GM19025 (cell line): ENCODE data around the gene TLE2.
"Not testable (repeated sequence)": the region's sequence is repeated elsewhere in the genome, so short reads cannot be mapped to it uniquely, and the experiment has no call there.

Experiments used
- ATAC-seq: cut with Tn5 transposase; IDR thresholded peaks from one replicate; pipeline ENCODE4 v1.9.1; 2021; ENCODE audit warnings: mild to moderate bottlenecking, low read depth, moderate library complexity; ENCODE audit not compliant: unreplicated experiment

TLE2 gene

DNA sequence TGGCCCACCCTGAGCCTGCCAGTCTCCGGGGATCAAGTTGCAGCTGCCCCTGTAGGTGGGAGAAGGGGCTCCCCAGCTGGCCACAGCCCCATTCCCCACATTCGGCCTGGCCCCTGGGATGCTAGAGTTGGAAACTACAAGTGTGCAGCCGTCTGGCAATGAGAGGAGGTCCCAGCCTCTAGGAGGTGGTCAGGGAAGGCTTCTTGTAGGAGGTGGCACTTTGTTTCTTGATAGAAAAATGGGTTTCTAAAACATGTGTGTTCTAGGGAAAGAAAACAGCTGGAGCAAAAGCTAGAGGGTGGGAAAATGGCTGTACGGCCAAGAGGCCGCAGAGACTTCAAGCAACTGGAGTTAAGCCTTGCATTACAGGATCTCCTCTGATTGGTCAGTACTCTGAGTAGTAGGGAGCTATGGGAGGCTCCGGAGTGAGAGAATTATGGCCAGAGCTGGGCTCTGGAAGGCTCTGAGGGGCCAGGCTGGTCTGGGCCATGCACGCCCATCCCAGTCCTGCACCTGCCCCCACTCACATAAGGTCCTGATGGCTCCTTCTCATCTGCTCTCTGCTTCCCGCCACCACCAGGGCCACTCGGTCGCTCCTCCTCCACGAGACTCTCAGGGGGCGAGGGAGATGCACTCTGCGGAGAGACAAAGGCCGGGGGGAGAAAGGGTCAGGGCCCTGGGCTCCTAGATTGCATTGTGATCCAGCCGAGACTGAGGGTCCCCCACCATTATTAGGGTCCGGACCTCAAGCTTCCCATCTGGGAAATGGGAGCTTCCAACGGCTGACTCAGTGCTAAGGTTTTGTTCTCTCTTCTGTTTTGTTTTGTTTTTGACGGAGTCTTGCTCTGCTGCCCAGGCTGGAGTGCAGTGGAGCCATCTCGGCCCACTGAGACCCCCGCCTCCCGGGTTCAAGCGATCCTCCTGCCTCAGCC is 13.7 kb downstream of the TLE2 start:
- ATAC-seq = no peak

DNA sequence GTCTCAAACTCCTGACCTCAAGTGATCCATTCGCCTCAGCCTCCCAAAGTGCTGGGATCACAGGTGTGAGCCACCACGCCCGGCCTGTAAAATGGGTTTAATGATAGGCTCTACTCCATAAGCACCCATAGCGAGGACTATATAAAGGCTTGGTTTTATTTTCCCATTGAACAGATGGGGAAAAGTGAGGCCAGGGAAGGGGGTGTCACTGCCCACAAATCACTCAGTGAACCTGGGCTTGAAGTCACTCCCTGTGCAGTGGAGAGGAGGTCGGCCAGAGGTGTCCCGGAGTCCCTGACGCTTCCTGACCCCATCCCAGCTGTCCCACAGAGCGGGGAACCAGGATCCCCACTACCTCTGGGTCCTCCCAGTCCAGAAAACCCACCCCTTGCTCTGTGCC is 14.9 kb downstream of the TLE2 start:
- no peak for ATAC-seq

DNA sequence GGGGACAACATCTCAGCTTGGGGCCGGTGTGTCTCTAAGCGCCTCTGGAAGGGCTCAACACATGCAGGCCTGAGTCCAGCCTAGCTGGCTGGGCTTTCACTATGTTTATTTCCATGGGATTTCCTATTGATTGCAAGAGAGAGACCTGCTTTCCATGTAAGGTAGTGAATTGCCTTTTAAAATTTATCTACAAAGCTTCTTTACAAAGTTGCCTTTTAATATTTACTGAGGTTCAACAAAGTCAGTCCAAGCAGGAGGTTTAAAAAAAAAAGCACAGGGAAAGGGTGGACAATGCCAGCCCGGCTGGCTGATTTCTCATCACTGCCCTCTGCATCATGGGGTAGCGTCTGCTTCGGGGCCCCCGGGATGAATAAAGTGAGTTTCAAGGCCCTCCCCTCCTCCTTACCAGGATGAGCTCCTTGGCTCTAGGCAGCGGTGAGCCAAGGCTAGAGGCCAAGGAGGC is 15.8 kb downstream of the TLE2 start:
- no peak for ATAC-seq

DNA sequence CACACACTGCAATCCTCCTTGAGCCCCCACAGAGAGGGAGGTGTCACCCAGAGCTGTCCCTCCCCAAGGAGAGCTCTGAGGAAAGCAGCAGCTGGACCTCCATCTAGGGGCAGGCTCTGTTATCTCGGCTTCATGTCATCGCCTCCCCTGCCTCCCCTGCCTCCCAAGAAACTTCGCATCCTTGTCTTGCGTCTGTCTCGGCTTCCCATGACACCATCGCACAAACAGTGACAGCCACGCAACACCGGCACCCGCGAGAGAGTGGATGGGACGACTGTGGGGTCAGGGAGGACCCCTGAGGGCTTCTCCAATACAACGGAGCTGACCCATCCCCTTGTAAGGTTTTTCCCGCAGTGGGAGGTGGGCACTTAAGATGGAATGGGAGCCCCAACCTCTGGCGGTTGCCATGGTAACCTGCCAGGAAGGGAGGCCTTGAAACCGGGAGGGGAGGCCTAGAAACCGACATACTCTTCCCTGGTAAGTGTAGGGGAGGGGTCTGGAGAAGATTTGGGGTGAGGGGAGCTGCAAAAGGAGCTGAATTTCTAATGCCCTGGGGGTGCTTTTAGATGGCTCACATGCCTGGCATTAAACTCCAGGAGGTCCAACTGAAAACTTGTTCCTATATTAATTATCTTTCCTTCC is 16.3 kb downstream of the TLE2 start:
- no peak for ATAC-seq

DNA sequence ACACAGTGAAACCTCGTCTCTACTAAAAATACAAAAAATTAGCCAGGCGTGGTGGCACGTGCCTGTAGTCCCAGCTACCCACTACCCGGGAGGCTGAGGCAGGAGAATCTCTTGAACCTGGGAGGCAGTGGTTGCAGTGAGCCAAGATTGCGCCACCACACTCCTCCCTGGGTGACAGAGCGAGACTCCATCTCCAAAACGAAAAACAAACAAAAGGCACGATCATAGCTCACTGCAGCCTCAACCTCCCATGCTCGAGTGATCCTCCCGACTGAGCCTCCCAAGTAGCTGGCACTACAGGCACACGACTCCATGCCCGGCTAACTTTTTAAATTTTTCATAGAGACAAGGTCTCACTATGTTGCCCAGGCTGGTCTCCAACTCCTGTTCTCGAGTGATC is 17.0 kb downstream of the TLE2 start:
- not testable (repeated sequence) for ATAC-seq

DNA sequence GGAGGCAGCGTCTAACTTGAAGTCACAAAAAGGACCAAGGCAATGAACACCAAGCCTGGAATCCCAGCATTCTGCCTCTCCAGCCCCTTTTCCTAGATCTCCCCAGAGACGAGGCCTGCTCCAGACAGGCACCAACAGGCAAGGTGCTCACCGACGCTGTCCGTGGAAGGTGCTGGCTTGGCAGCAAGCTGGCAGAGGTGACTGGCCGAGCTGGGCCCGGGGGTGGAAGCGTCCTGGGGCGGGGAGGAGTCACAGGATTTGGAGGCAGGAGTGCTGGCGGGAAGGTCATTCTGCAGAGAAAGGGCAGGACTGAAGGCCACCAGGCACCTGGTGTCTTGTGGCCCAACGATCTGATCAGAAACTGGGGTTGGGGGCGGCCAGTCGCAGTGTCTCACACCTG is 18.2 kb downstream of the TLE2 start:
- ATAC-seq = no peak

DNA sequence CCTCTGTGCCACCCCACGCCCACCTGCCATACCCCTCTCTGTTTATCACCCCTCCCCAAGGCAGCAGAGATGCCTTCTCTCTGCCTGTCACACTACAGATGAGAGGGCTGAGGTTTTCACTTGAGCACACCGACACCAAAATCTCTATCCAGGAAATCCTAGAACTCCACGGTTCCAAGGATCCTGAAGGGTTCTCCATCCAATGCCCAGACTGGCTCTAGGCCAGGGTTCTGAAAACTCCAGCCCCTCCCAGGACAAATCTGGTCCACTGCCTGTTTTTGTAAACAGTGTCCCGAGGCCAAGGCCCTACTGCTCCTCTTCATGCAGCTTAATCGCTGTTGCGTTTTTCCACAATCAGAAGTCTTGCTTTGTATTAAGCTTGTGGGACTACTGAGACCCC is 20.1 kb downstream of the TLE2 start:
- ATAC-seq = no peak

DNA sequence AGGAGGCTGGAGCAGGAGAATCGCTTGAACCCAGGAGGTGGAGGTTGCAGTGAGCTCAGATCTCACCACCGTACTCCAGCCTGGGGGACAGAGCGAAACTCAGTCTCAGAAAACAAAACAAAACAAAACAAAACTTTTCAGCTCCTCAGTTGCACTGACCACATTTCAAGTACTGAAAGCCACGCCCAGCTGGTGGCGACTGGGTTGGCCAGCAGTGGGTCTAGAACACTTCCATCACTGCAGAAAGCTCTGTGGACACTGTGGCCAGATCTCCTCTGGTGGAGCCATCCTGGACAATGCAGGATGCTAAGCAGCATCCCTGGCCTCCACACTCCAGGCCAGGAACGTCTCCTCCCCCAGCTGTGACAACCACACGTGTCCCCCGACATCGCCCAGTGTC is 21.1 kb downstream of the TLE2 start:
- no peak for ATAC-seq

DNA sequence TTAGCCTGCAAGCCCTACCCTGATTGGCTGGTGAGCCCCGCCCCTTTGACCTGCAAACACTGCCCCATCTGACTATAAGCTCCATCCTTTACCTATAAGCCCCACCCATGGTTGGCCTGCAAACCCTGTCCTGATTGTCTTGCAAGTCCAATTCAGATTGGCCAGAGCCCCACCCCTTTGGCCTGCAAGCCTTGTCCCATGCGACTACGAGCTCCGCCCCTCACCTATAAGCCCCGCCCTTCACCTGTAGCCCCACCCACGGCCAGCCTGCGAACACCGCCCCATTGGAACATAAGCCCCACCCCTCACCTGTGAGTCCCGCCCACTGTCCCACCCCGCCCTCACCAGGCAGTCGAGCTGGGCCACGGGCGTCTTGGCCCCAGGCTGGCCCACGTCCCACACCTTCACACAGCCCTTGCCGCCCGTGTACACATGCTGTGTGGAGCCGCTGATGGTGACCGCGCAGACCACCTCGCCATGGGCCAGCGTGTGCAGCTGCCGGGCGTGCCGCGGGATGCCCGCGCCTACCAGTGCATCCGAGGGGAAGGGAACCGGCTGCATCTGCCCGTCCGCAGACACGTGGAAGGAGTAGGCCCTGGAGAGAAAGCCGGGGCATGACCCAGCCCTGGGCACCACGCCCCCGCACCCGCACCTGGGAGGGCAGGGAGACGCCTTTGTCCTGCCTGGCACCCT is 22.9 kb downstream of the TLE2 start:
- no peak for ATAC-seq

DNA sequence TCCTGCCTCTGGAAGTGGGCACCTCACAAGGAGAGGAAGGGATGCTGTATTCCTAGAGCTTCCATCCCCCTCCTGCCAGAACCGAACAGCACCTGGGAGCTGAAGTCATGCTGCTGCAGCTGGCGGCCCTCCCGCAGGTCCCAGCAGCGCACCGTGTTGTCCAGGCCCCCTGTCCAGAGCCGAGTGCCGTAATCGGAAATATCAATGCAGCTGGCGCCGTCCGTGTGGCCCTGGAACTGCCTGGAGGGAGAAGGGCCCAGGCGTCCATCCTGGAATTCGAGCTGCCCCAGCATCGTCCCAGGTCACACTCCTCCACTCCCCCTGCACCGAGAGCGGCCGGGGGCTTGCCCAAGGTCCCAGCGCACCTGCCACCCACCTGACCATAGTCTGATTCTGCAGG is 23.7 kb downstream of the TLE2 start:
- no peak for ATAC-seq

DNA sequence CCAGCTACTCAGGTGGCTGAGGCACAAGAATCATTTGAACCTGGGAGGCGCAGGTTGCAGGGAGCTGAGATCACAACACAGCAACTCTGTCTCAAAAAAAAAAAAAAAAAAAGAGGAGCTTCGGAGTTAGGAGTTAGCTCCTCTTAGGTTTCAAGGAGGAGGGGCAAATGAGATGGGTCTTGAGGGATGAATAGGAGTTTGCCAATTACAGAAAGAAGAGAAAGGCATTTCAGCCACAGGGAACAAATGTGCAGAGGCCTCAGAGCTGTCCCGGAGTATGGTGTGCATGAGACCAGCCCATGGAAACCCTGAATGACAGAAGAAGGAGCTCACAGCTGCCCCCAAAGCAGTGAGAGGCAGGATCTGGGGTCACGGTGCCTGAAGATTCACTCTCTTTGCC is 24.6 kb downstream of the TLE2 start:
- no peak for ATAC-seq

DNA sequence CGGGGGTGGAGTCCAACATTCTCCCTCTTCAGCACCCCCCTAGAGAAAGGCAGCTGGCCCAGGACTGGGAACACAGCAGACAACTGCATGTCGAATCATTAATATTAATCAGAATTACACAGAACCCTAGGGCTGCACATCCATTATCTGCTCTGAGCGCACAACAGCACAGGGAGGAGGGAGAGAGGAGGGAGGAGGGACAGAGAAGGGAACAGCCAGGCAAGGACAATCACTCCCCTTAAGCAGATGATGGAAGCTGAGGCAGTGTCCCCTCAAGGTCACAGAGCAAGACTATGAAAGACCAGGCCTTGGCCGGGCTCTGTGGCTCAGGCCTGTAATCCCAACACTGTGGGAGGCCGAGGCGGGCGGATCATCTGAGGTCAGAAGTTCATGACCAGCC is 26.0 kb downstream of the TLE2 start:
- no peak for ATAC-seq

DNA sequence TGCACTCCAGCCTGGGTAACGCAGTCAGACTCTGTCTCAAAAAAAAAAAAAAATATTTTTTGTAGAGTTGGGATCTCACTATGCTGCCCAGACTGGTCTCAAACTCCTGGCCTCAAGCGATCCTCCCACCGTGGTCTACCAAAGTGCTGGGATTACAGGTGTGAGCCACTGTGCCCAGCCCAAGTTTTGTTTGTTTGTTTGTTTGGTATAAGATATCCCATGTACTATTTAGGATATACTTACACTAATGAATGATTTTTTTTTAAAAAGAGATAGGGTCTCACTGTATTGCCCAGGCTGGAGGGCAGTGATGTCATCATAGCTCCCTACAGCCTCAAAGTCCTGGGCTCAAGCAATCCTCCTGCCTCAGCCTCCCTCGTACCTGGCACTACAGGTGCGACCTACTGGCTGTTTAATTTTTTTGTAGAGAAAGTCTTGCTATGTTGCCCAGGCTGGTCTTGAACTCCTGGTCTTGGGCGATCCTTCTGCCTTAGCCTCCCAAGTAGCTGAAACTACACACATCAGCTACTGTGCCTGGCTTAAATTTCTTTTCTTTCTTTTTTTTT is 27.8 kb downstream of the TLE2 start:
- ATAC-seq = no peak

DNA sequence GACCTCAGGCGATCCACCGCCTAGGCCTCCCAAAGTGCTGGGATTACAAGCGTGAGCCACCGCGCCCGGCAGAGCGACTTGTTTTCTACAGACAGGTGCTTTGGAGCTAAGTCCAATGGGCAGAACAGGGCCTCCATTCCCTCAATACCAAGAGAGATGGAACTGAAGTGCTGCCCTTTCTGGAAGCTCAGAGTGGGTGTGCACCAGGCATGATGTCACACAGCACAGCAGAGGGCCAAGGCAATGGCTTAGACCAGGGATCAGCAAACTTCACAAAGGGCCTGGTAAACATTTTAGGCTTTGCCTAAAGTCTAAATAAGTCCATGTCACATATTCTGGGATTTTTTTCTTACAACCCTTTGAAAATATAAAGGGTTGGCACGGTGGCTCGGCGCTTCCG is 30.4 kb downstream of the TLE2 start:
- ATAC-seq = no peak

DNA sequence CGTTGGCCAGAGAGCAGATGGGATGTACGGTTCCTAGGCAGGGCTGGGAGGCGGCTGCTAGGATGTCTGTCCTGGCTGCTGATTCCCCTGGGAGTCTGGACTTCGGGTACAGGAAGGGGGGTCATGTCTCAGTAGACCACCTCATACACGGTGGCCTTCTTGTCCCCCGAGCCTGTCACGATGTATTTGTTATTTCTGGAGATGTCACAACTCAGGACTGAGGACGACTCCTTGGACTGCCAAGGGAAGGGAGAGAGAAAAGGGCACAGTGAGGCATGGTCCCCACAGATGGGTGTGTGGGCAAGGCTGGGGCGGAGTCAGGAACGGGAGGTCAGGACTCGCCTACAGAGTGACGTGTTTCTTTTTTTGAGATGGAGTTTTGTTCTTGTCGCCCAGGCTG is 31.4 kb downstream of the TLE2 start:
- ATAC-seq = no peak

DNA sequence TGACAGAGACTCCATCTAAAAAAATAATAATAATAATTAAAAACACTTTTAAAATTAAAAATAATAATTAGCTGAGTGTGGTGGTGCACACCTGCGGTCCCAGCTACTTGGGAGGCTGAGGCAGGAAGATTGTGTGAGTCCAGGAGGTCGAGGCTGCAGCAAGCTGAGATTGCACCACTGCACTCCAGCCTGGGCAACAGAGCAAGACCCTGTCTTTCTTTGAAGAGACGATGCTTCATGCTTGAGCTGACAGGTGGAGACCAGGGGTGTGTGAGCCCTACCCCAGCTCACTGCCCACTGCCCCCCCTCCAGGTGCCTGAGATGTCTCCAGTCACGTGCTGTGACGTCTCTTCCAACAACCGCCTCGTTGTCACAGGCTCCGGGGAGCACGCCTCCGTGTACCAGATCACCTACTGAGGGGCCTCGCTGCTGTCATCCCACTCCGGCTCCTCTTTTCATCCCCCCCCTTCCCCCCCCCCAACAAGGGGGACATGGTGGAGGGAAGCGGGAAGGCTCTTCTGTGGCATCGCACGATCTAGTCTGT is 34.4 kb downstream of the TLE2 start:
- no peak for ATAC-seq

DNA sequence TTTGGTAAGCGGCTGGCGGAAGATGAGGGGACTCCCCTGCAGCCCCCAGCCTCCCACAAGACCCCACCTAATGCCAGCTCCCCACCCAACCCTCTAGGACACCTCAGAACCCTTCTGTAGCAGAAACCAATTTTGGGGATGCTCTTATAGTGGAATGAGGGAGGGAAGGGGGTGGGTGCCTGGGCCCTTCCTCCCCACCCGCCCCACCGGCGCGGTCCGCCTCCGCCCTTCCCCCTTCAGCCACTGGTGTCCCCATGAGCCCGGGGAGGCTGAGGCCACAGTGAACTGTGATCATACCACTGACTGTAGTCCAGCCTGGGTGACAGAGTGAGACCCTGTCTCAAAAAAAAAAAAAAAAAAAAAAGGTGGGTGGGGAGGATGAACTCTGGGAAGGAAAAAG is 35.5 kb downstream of the TLE2 start:
- ATAC-seq = no peak

DNA sequence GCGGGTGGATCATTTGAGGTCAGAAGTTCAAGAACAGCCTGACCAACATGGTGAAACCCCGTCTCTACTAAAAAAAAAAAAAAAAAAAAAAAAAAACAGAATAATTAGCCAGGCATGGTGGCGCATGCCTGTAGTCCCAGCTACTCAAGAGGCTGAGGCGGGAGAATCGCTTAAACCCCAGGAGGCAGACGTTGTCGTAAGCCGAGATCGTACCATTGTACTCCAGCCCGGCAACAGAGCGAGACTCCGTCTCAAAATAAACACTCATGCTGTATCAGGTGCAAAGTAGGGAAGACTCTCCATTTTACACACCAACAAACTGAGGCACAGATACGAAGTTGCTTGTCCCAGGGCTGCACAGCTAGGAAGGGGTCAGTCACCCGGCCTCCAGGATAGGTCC is 36.1 kb downstream of the TLE2 start:
- ATAC-seq = no peak

DNA sequence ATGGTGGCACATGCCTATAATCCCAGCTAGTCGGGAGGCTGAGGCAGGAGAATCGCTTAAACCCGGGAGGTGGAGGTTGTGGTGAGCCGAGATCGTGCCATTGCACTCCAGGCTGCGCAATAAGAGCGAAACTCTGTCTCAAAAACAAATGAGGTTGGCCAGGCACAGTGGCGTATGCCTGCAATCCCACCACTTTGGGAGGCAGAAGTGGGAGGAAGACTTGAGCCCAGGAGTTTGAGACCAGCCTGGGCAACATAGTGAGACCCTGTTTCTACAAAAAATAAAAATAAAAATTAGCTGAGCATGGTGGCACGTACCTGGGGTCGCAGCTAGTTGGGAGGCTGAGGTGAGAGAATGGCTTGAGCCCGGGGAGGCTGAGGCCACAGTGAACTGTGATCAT is 36.7 kb downstream of the TLE2 start:
- ATAC-seq = not testable (repeated sequence)

DNA sequence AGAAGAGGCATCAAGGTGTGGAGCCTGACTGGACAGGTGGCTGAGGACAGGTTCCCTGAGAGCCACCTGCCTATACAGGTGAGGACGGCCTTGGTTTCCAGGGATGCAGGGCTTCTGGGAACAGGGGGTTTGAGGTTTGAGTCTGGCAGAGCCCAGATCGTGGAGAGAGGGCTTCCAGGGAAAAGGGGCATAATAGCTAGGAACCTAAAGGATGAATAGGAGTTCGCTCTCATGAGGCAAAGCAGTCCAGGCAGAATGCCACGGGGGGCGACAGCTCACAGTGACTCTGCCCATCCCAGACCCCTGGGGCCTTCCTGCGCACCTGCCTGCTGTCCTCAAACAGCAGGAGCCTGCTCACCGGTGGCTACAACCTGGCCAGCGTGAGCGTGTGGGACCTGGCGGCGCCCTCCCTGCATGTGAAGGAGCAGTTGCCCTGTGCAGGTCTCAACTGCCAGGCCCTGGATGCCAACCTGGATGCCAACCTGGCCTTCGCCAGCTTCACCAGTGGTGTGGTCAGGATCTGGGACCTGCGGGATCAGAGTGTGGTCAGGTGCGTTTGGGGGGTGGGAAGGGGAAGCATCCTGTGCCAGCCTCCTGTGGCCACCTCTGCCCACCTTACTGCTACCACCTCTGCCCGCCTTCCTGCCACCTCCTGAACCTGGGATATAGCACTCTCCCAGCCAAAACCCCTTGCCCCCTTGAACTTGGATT is 39.7 kb downstream of the TLE2 start:
- no peak for ATAC-seq
